ENCODE measurements around the gene GRHL1.

GRCh38 chr2:9939587-9940485 lies 11.7 kb upstream of the GRHL1 start:
- no peak for TF ChIP-seq CTCF (IDR thresholded peaks at IDR 0.05)
- TF ChIP-seq YY1 (IDR thresholded peaks at IDR 0.05; ENCODE audit: low read depth), result no peak
- no peak for TF ChIP-seq POLR2AphosphoS5 (IDR thresholded peaks at IDR 0.05; ENCODE audit: low read depth, low read length)
- TF ChIP-seq GABPA (IDR thresholded peaks at IDR 0.05; ENCODE audit: low read depth), result no peak

All from SK-N-SH (cell line).